ENCODE data around the gene DEPDC4. TPM values are rescaled to one million over a fixed set of nuclear protein-coding genes. Genes with fewer than 3 reads are reported as not detected.
A peak's percentile ranks its signal among the peaks of the same experiment; 100 is the strongest.

The DEPDC4 gene
- polyA plus RNA-seq, 6 donors from 2014 or later = 0.62 to 2.0 (median 1.2) TPM; not detected in 2

- no peaks in the 10 kb centered on the region for H3K27me3 Mint-ChIP-seq
Measured at GRCh38 chr12:100199023-100199346, 67.9 kb downstream of the DEPDC4 start.

GRCh38 chr12:100197486-100197885 is 69.4 kb downstream of the DEPDC4 start:
- peaks cover 21 to 47% (median 32%) of the 10 kb centered on the region in 3 donors for H3K4me1 Mint-ChIP-seq
- no peak for ATAC-seq (ENCODE audit: low read depth in 2 of 2)
- H3K27me3 Mint-ChIP-seq = no peaks in the 10 kb centered on the region
- peak overlapping the region in 4 of 8 donors; percentile 25 to 98 (median 96) for H3K4me3 Mint-ChIP-seq
- no peak overlapping the region for H3K27ac Mint-ChIP-seq
- DNase-seq = no peak
- H3K36me3 Mint-ChIP-seq = peaks cover 12% of the 10 kb centered on the region in 2 donors
- H3K9me3 Mint-ChIP-seq = no peaks in the 10 kb centered on the region

More at GRCh38 chr12:100199023-100199346, 67.9 kb downstream of the DEPDC4 start:
- DNase-seq (no peak), ATAC-seq (ENCODE audit: low read depth in 2 of 2) (no peak)
- Mint-ChIP-seq H3K36me3 (peaks cover 12% of the 10 kb centered on the region in 2 donors), H3K4me1 (peaks cover 21 to 43% (median 36%) of the 10 kb centered on the region in 3 donors), H3K27ac (peak overlapping the region in 5 of 6 donors; percentile 77 to 97 (median 92)), H3K4me3 (peak overlapping the region; percentile 93 to 99 (median 98)), H3K9me3 (no peaks in the 10 kb centered on the region)

GRCh38 chr12:100193085-100193484 is 73.8 kb downstream of the DEPDC4 start:
- H3K36me3 Mint-ChIP-seq = peaks cover 24 to 28% of the 10 kb centered on the region in 2 donors
- H3K4me1 Mint-ChIP-seq = peaks cover 0 to 23% (median 11%) of the 10 kb centered on the region in 3 donors
- no peak overlapping the region for H3K4me3 Mint-ChIP-seq
- ATAC-seq (ENCODE audit: low read depth in 2 of 2) = no peak
- H3K27ac Mint-ChIP-seq = peak overlapping the region in 2 of 6 donors; percentile 41 to 61
- H3K9me3 Mint-ChIP-seq = peaks cover 0 to 3% (median 0%) of the 10 kb centered on the region in 7 donors
- no peaks in the 10 kb centered on the region for H3K27me3 Mint-ChIP-seq
- DNase-seq = no peak

Other genes starting within 250 kb of the DEPDC4 start
- 10 to 100 TPM; 19.9 to 34.6 (median 25.0) TPM for gene BLTP3B, start 124.2 kb downstream of the DEPDC4 start, polyA plus RNA-seq (ENCODE audit: low read depth in 6 of 6)
- 10 to 100 TPM; 29.3 to 40.0 (median 34.9) TPM for gene ACTR6, start 66.3 kb downstream of the DEPDC4 start, polyA plus RNA-seq (ENCODE audit: low read depth in 6 of 6)
- 10 to 100 TPM; 18.9 to 25.1 (median 21.7) TPM for gene SCYL2, start 98 bp upstream of the DEPDC4 start, polyA plus RNA-seq (ENCODE audit: low read depth in 6 of 6)
- not detected for gene SLC17A8, start 90.0 kb upstream of the DEPDC4 start, polyA plus RNA-seq (ENCODE audit: low read depth in 6 of 6)
- not detected for gene NR1H4, start 206.8 kb upstream of the DEPDC4 start, polyA plus RNA-seq (ENCODE audit: low read depth in 6 of 6)